Psoas muscle (tissue), 8 donors: Measurements from ENCODE around the gene ELFN1. TPM values are rescaled to one million over a fixed set of nuclear protein-coding genes. Genes with fewer than 3 reads are reported as not detected.

Experiments used
- ATAC-seq, 4 donors: fragments of 200-7000 bp; cut with Tn5 transposase; one replicate each; pipeline ENCODE4 v1.9.1; 2020; ENCODE audit warnings: moderate library complexity in 3 of 4, mild to moderate bottlenecking in 2 of 4
- DNase-seq, 2 donors: peaks; one replicate each; pipeline ENCODE4 v3.0.0-alpha.2; 2020
- H3K27ac ChIP-seq: fragments of 200-600 bp; one replicate; pipeline ENCODE4 v1.8.0; 2022
- H3K27me3 ChIP-seq, 3 donors: fragments of 200-600 bp in 1 of 3; one replicate each; pipeline versions ENCODE4 v1.6.1 to v1.8.0; 2013 to 2022; ENCODE audit warnings: low read length in 2 of 3, mild to moderate bottlenecking in 2 of 3, moderate library complexity in 1 of 3; ENCODE audit not compliant: insufficient read depth in 3 of 3
- H3K36me3 ChIP-seq, 2 donors: fragments of 200-600 bp in 1 of 2; one replicate each; pipeline versions ENCODE4 v1.6.1 to v1.8.0; 2013 to 2022; ENCODE audit warnings: low read depth in 1 of 2, mild to moderate bottlenecking in 1 of 2, moderate library complexity in 1 of 2; ENCODE audit not compliant: insufficient read depth in 1 of 2
- H3K4me1 ChIP-seq: fragments of 200-600 bp; one replicate; pipeline ENCODE4 v1.8.0; 2022
- H3K4me3 ChIP-seq: fragments of 200-600 bp; one replicate; pipeline ENCODE4 v1.8.0; 2022; ENCODE audit warnings: mild to moderate bottlenecking
- H3K9me3 ChIP-seq: fragments of 200-600 bp; one replicate; pipeline ENCODE4 v1.8.0; 2022
- WGBS, 3 donors: extraction: QIAGEN DNeasy Blood & Tissue Kit; methylation state at CpG; one replicate each; pipeline versions ENCODE4 v1.1.6 to v1.1.7; 2013; 5-methylcytosine and 5-hydroxymethylcytosine counted together
- intact Hi-C, 2 donors: fragments of 100-400 bp; cut with DNase I; formaldehyde crosslinking; loops; one replicate each; pipeline versions ENCODE4 v1.11.0 to v1.14.2; 2022
- polyA plus RNA-seq, 3 donors: library from polyadenylated mRNA; stranded (reverse); fragments of 200-250 nt; gene quantifications; one replicate each; pipeline ENCODE4 v1.2.3, GENCODE V29; 2013
- total RNA-seq, 4 donors: library from RNA; stranded (reverse); fragmentation: NEBNext Ultra II Directional in 2 of 4; extraction: Animal tissue kit (Norgen Biotek cat#: 25700) in 2 of 4; gene quantifications; one replicate each; pipeline versions ENCODE4 v1.2.1 to v1.2.4, GENCODE V29; 2021 to 2023
- TF ChIP-seq, protein P1 (sequence below): fragments of 200-600 bp; IDR thresholded peaks from one replicate; pipeline ENCODE4 v1.8.0; 2022; ENCODE audit warnings: antibody characterized with exemption
- donor health status: healthy with polysubstance abuse.
- donor health status: DM: no; HTN: no; CAD: no; lungs with moderate emphysema.
- donor health status: Bipolar disorder and iron deficiency.
- donor health status: healthy.
- donor health status: DM: yes; HTN: yes; CAD: no.
- donor health status: DM: no; HTN: no; CAD: no.
- donor health status: DM: no; HTN: no; CAD: no.
- donor health status: DM: yes; HTN: yes; CAD: no.

Gene ELFN1
- total and polyA plus RNA-seq, 7 donors: 0.11 to 0.87 (median 0.64) TPM

GRCh38 chr7:1758028-1758858, 88.2 kb downstream of the ELFN1 start:
- DNase-seq: peak in 1 of 2 donors; percentile 76
- WGBS, 3 donors: 59 to 67% (median 61%) methylated on average over 15 of the region's 15 CpGs

GRCh38 chr7:1758859-1759521, 88.9 kb downstream of the ELFN1 start:
- intact Hi-C loops: loop anchor here (2.0 to 5.0 kb wide), 3 partner anchors 97 to 180 kb away; no protein-coding TSS in a partner anchor
- Histone ChIP-seq H3K4me3 (no peak overlapping the region), H3K9me3 (no peaks in the 10 kb centered on the region), H3K36me3 (no peaks in the 10 kb centered on the region), H3K27ac (no peak overlapping the region), H3K4me1 (peaks cover 7% of the 10 kb centered on the region), H3K27me3 (peaks cover 0 to 24% (median 0%) of the 10 kb centered on the region in 3 donors)
- ATAC-seq: peak; percentile 40 to 87 (median 75)
- TF ChIP-seq, protein P1, sequence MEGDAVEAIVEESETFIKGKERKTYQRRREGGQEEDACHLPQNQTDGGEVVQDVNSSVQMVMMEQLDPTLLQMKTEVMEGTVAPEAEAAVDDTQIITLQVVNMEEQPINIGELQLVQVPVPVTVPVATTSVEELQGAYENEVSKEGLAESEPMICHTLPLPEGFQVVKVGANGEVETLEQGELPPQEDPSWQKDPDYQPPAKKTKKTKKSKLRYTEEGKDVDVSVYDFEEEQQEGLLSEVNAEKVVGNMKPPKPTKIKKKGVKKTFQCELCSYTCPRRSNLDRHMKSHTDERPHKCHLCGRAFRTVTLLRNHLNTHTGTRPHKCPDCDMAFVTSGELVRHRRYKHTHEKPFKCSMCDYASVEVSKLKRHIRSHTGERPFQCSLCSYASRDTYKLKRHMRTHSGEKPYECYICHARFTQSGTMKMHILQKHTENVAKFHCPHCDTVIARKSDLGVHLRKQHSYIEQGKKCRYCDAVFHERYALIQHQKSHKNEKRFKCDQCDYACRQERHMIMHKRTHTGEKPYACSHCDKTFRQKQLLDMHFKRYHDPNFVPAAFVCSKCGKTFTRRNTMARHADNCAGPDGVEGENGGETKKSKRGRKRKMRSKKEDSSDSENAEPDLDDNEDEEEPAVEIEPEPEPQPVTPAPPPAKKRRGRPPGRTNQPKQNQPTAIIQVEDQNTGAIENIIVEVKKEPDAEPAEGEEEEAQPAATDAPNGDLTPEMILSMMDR: no peak
- no peak for DNase-seq
- 55 to 59% (median 56%) methylated on average over 31 to 32 of the region's 32 CpGs for WGBS, 3 donors

More at GRCh38 chr7:1758028-1758858, 88.2 kb downstream of the ELFN1 start:
- TF ChIP-seq, protein P1: peak; percentile 48
- peak; percentile 80 to 95 (median 93) for ATAC-seq
- Histone ChIP-seq H3K9me3 (no peaks in the 10 kb centered on the region), H3K36me3 (no peaks in the 10 kb centered on the region), H3K27ac (no peak overlapping the region), H3K4me1 (peaks cover 7% of the 10 kb centered on the region), H3K4me3 (no peak overlapping the region), H3K27me3 (peaks cover 0 to 24% (median 0%) of the 10 kb centered on the region in 3 donors)
- intact Hi-C loops: loop anchor here (2.0 to 5.0 kb wide), 3 partner anchors 96 to 179 kb away; no protein-coding TSS in a partner anchor

DNA sequence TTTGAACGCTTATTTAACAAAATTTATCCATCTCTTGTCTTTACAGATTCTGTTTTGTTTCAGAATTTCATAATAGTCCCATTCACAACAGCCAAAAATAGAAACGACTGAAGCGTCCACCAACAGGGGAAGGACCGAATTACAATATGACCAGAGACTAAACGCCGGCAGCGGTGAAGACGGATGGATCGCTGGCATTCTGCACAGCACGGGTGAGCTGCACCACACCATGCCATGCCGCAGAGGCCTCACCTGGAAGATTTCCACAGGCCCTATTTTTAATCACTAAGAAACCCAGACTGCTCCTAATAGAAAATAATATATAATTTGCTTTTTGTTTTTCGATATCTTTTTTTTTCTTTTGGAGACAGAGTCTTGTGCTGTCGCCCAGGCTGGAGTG, 91.0 kb downstream of the ELFN1 start:
- Histone ChIP-seq H3K27ac (no peak overlapping the region), H3K4me3 (no peak overlapping the region), H3K36me3 (no peaks in the 10 kb centered on the region), H3K27me3 (peaks cover 0 to 7% (median 2%) of the 10 kb centered on the region in 3 donors), H3K4me1 (peaks cover 7% of the 10 kb centered on the region), H3K9me3 (no peaks in the 10 kb centered on the region)
- ATAC-seq: no peak
- TF ChIP-seq, protein P1: no peak
- intact Hi-C loops: no loop called here
- WGBS, 3 donors: 64 to 73% (median 69%) methylated on average over 13 of the region's 13 CpGs
- no peak for DNase-seq

- Histone ChIP-seq H3K36me3 (no peaks in the 10 kb centered on the region), H3K4me3 (no peak overlapping the region), H3K4me1 (peaks cover 7% of the 10 kb centered on the region), H3K27ac (no peak overlapping the region), H3K27me3 (peaks cover 0 to 2% (median 2%) of the 10 kb centered on the region in 3 donors), H3K9me3 (no peaks in the 10 kb centered on the region)
- intact Hi-C loops: no loop called here
- TF ChIP-seq, protein P1: no peak
- ATAC-seq (no peak), DNase-seq (no peak)
- WGBS, 3 donors: 49 to 56% (median 51%) methylated on average over 11 of the region's 11 CpGs
Observed at GRCh38 chr7:1761774-1762173, 91.7 kb downstream of the ELFN1 start.
